Natural killer cell treated with Interleukin-12 subunit alpha and Interleukin-12 subunit beta and Interleukin-15 and Interleukin-18, amount 100 ng/mL, for 72 hours (primary cell): Measurements from ENCODE around the gene APOA1. TPM values are rescaled to one million over a fixed set of nuclear protein-coding genes. Genes with fewer than 3 reads are reported as not detected.
A peak's percentile ranks its signal among the peaks of the same experiment; 100 is the strongest.

Source experiments
- ATAC-seq, 2 donors: fragments of 150-1000 bp; cut with Tn5 transposase in 1 of 2; sonication (Bioruptor Pico), chemical (Tn5 transposase) in 1 of 2; 2 replicates each; pipeline ENCODE4 v1.10.0; 2021
- DNase-seq: peaks from one replicate; pipeline ENCODE4 v3.0.0; 2022; ENCODE audit warnings: low spot score
- H3K27ac Mint-ChIP-seq, 2 donors: 1 replicate in 1 of 2; 2 replicates in 1 of 2; pipeline ENCODE4 v1.8.0; 2022; ENCODE audit warnings: mixed read lengths in 2 of 2, mild to moderate bottlenecking in 1 of 2, moderate library complexity in 1 of 2
- H3K27me3 Mint-ChIP-seq, 2 donors: 1 replicate in 1 of 2; 2 replicates in 1 of 2; pipeline ENCODE4 v1.8.0; 2022; ENCODE audit warnings: mixed read lengths in 2 of 2
- H3K36me3 Mint-ChIP-seq: one replicate; pipeline ENCODE4 v1.8.0; 2022; ENCODE audit warnings: mixed read lengths
- H3K4me1 Mint-ChIP-seq, 2 donors: 1 replicate in 1 of 2; 2 replicates in 1 of 2; pipeline ENCODE4 v1.8.0; 2022; ENCODE audit warnings: low read depth in 2 of 2, mixed read lengths in 2 of 2, mild to moderate bottlenecking in 1 of 2
- H3K4me3 Mint-ChIP-seq: one replicate; pipeline ENCODE4 v1.8.0; 2022; ENCODE audit warnings: mixed read lengths
- H3K9me3 Mint-ChIP-seq: 2 replicates; pipeline ENCODE4 v1.8.0; 2022; ENCODE audit warnings: mixed read lengths
- total RNA-seq, 2 donors: library from RNA; stranded (reverse); gene quantifications; one replicate each; pipeline ENCODE4 v1.2.3, GENCODE V29; 2022

The APOA1 gene
- total RNA-seq, 2 donors from 2014 or later, result not detected

DNA sequence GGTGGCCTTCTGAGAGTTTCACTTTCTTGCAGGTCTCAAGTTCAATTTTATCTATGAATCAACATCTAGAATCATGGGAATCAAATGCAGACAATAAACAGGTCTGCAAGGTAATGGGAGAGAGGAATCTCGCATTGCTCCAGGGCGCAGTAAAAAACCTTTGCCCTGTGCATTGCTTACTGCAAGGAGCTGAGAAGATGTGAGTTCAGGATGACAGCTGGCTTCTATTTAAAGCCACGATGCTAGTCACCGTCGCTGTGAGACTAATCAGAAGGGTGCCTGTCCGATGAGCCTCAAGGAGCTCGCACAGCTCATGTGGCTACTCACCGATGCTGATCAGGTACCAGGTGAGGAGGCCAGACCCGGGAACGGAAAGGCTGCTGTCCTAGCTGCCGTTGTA, 30.2 kb upstream of the APOA1 start:
- DNase-seq, result no peak
- H3K36me3 Mint-ChIP-seq, result peaks cover 50% of the 10 kb centered on the region
- no peaks in the 10 kb centered on the region for H3K27me3 Mint-ChIP-seq
- no peak overlapping the region for H3K4me3 Mint-ChIP-seq
- H3K4me1 Mint-ChIP-seq, result peaks cover 16 to 23% of the 10 kb centered on the region in 2 donors
- no peaks in the 10 kb centered on the region for H3K9me3 Mint-ChIP-seq
- ATAC-seq, result no peak
- no peak overlapping the region for H3K27ac Mint-ChIP-seq

GRCh38 chr11:116866804-116867455, 29.5 kb upstream of the APOA1 start:
- H3K4me1 Mint-ChIP-seq, result peaks cover 16 to 23% of the 10 kb centered on the region in 2 donors
- DNase-seq, result no peak
- no peaks in the 10 kb centered on the region for H3K27me3 Mint-ChIP-seq
- H3K36me3 Mint-ChIP-seq, result peaks cover 51% of the 10 kb centered on the region
- no peak overlapping the region for H3K27ac Mint-ChIP-seq
- no peak overlapping the region for H3K4me3 Mint-ChIP-seq
- ATAC-seq, result no peak
- no peaks in the 10 kb centered on the region for H3K9me3 Mint-ChIP-seq

DNA sequence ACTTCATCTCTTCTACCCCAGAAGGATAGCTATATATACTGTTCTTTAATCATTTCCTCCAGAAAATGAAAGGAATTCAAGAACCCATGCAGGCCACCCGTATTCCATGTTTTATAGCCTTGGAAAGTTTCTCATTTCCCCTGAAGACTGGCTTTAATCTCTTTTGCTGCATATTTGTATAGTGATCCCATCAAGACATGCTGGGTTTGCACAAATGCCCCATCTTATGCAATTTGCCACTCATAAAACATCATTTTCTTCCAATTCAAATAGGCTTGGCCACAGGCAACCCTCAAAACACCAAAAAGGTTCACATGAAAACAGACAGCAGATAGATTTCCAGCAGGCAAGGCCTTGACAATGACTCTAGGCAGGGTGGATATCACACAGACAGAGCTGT, 28.3 kb upstream of the APOA1 start:
- no peak overlapping the region for H3K4me3 Mint-ChIP-seq
- no peak overlapping the region for H3K27ac Mint-ChIP-seq
- H3K4me1 Mint-ChIP-seq, result peaks cover 10 to 18% of the 10 kb centered on the region in 2 donors
- no peaks in the 10 kb centered on the region for H3K27me3 Mint-ChIP-seq
- peaks cover 45% of the 10 kb centered on the region for H3K36me3 Mint-ChIP-seq
- no peak for ATAC-seq
- DNase-seq, result no peak
- no peaks in the 10 kb centered on the region for H3K9me3 Mint-ChIP-seq

- no peak for DNase-seq
- H3K4me1 Mint-ChIP-seq, result peaks cover 5 to 8% of the 10 kb centered on the region in 2 donors
- H3K9me3 Mint-ChIP-seq, result no peaks in the 10 kb centered on the region
- no peak overlapping the region for H3K4me3 Mint-ChIP-seq
- ATAC-seq, result no peak
- peaks cover 42% of the 10 kb centered on the region for H3K36me3 Mint-ChIP-seq
- H3K27ac Mint-ChIP-seq, result no peak overlapping the region
- H3K27me3 Mint-ChIP-seq, result no peaks in the 10 kb centered on the region
Measured at GRCh38 chr11:116864531-116864930, 27.1 kb upstream of the APOA1 start.

- DNase-seq, result no peak
- no peaks in the 10 kb centered on the region for H3K27me3 Mint-ChIP-seq
- peaks cover 5 to 12% of the 10 kb centered on the region in 2 donors for H3K4me1 Mint-ChIP-seq
- H3K9me3 Mint-ChIP-seq, result no peaks in the 10 kb centered on the region
- ATAC-seq, result no peak
- H3K27ac Mint-ChIP-seq, result no peak overlapping the region
- H3K4me3 Mint-ChIP-seq, result no peak overlapping the region
- H3K36me3 Mint-ChIP-seq, result peaks cover 43% of the 10 kb centered on the region
Measured at GRCh38 chr11:116862951-116863350, 25.5 kb upstream of the APOA1 start.

DNA sequence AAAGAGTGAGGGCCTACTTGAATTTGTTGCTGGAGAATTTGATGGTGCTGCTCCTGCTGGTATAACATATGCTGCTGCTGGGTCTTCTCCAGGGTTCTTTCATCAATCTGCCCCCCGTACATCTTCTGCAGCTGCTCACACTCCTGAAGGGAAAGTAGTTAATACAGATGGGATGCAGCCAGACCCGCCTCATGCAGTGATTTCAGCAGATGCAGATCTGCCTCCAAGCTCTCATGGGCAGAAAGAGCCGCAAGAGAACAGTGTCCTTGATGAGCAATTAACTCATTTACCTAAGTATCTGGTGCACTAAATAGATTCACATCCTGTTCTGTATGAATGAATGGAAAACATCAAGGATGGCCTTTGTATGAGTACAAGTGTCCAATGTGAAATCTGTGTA, 24.8 kb upstream of the APOA1 start:
- H3K27me3 Mint-ChIP-seq, result no peaks in the 10 kb centered on the region
- H3K4me1 Mint-ChIP-seq, result peaks cover 5 to 13% of the 10 kb centered on the region in 2 donors
- ATAC-seq, result no peak
- DNase-seq, result no peak
- no peak overlapping the region for H3K4me3 Mint-ChIP-seq
- H3K27ac Mint-ChIP-seq, result peak overlapping the region in 1 of 2 donors; percentile 1
- peaks cover 40% of the 10 kb centered on the region for H3K36me3 Mint-ChIP-seq
- no peaks in the 10 kb centered on the region for H3K9me3 Mint-ChIP-seq

GRCh38 chr11:116861539-116861938, 24.1 kb upstream of the APOA1 start:
- no peak for DNase-seq
- Mint-ChIP-seq H3K27ac (peak overlapping the region in 1 of 2 donors; percentile 1), H3K27me3 (no peaks in the 10 kb centered on the region), H3K4me3 (no peak overlapping the region), H3K9me3 (no peaks in the 10 kb centered on the region), H3K4me1 (peaks cover 7 to 17% of the 10 kb centered on the region in 2 donors), H3K36me3 (peaks cover 37% of the 10 kb centered on the region)
- ATAC-seq, result no peak

DNA sequence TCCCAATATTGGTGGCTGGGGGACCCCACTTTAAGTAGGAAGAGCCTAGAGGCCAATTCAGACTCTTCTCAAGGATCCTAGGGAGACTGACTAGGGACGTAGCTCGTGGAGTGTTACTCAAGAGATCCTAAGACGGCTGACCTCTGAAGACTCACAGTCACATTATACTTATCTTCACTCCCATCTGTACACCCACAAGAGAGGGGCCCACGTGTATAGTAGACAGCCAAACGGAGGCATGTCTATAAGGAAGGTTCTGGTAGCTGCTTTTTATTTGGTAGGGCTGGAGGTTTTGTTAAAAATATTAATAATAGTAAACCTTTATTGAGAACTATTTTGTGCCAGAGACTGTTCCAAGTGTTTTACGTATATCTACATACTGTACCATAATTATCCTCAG, 22.9 kb upstream of the APOA1 start:
- ATAC-seq (no peak), DNase-seq (no peak)
- no peak overlapping the region for H3K27ac Mint-ChIP-seq
- no peaks in the 10 kb centered on the region for H3K9me3 Mint-ChIP-seq
- H3K4me1 Mint-ChIP-seq, result peaks cover 18 to 23% of the 10 kb centered on the region in 2 donors
- H3K27me3 Mint-ChIP-seq, result no peaks in the 10 kb centered on the region
- no peak overlapping the region for H3K4me3 Mint-ChIP-seq
- H3K36me3 Mint-ChIP-seq, result peaks cover 33% of the 10 kb centered on the region

DNA sequence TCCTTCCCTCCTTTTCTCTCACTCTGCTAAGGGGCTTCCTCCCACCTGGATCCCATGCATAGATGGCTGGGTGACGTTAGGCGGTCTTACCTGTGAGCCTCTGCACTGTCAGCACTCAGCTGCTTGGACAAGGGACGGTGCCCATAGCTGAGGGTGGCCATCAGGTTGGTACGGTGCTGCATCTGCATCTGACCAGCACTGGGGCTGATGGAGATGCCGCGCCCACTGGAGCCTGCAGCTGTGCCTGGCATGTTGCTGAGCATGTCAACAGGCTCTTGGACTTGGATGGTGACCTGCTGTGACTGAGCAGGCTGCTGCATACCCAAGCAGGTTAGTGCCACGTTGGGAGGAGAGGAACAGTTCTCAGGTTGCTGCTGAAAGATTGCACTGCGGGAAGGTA, 21.8 kb upstream of the APOA1 start:
- no peaks in the 10 kb centered on the region for H3K27me3 Mint-ChIP-seq
- ATAC-seq (no peak), DNase-seq (no peak)
- H3K4me1 Mint-ChIP-seq, result peaks cover 26 to 30% of the 10 kb centered on the region in 2 donors
- H3K27ac Mint-ChIP-seq, result no peak overlapping the region
- H3K4me3 Mint-ChIP-seq, result no peak overlapping the region
- peaks cover 31% of the 10 kb centered on the region for H3K36me3 Mint-ChIP-seq
- H3K9me3 Mint-ChIP-seq, result no peaks in the 10 kb centered on the region

DNA sequence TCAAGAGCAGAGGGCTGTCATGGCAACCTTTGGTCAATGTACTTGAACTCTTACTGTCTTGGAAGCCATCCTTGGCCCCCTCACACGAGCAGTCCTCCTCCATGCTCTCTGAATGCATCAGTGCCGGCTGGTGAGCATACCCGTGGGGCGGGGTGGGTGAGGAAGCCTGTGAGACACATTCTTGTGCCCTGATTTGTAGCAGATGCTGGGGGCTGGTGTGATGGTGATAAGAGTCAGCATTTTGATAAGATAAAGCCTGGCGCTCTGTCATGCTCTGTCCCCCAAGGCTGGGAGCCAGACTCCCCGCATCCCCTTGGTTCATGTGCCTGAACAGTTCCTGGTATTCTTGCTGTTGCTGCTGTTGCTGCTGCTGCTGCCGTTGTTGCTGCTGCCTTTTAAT, 20.5 kb upstream of the APOA1 start:
- H3K4me1 Mint-ChIP-seq, result peaks cover 38 to 42% of the 10 kb centered on the region in 2 donors
- ATAC-seq (no peak), DNase-seq (no peak)
- H3K4me3 Mint-ChIP-seq, result no peak overlapping the region
- no peak overlapping the region for H3K27ac Mint-ChIP-seq
- no peaks in the 10 kb centered on the region for H3K9me3 Mint-ChIP-seq
- no peaks in the 10 kb centered on the region for H3K27me3 Mint-ChIP-seq
- H3K36me3 Mint-ChIP-seq, result peaks cover 25% of the 10 kb centered on the region

GRCh38 chr11:116857316-116857715, 19.9 kb upstream of the APOA1 start:
- Mint-ChIP-seq H3K36me3 (peaks cover 25% of the 10 kb centered on the region), H3K9me3 (no peaks in the 10 kb centered on the region)

DNA sequence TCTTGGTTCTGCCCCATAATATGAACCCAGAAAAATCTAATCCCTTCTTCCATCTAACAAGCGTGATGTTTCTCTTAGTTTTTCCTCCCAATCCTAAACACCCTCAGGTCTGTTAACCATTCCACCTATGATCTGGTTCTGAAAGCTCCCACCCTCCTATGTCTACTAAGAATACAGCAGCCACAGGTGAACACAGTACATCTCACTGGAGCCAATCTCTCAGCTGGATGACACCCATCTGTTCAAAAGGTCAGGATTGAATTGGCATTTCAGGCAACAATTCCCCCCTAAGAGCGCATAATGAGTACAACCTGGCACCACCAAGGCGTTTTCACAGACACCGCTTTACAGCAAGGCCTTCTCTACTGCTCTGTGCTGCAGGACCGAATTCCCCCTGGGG, 19.0 kb upstream of the APOA1 start:
- no peaks in the 10 kb centered on the region for H3K9me3 Mint-ChIP-seq
- ATAC-seq, result no peak
- H3K27me3 Mint-ChIP-seq, result no peaks in the 10 kb centered on the region
- H3K27ac Mint-ChIP-seq, result peak overlapping the region; percentile 69 to 89
- peak overlapping the region; percentile 2 for H3K4me3 Mint-ChIP-seq
- peaks cover 48 to 54% of the 10 kb centered on the region in 2 donors for H3K4me1 Mint-ChIP-seq
- no peak for DNase-seq
- H3K36me3 Mint-ChIP-seq, result peaks cover 18% of the 10 kb centered on the region

More at GRCh38 chr11:116857316-116857715, 19.9 kb upstream of the APOA1 start:
- ATAC-seq, result no peak
- Mint-ChIP-seq H3K27me3 (no peaks in the 10 kb centered on the region), H3K4me3 (no peak overlapping the region), H3K4me1 (peaks cover 44 to 48% of the 10 kb centered on the region in 2 donors), H3K27ac (peak overlapping the region; percentile 69 to 89)
- DNase-seq, result no peak

- Mint-ChIP-seq H3K4me3 (peak overlapping the region; percentile 45), H3K27me3 (no peaks in the 10 kb centered on the region), H3K27ac (peak overlapping the region; percentile 69 to 89), H3K9me3 (no peaks in the 10 kb centered on the region), H3K36me3 (peaks cover 18% of the 10 kb centered on the region), H3K4me1 (peaks cover 55 to 59% of the 10 kb centered on the region in 2 donors)
- DNase-seq (no peak), ATAC-seq (no peak)
Measured at GRCh38 chr11:116855413-116855812, 18.0 kb upstream of the APOA1 start.

DNA sequence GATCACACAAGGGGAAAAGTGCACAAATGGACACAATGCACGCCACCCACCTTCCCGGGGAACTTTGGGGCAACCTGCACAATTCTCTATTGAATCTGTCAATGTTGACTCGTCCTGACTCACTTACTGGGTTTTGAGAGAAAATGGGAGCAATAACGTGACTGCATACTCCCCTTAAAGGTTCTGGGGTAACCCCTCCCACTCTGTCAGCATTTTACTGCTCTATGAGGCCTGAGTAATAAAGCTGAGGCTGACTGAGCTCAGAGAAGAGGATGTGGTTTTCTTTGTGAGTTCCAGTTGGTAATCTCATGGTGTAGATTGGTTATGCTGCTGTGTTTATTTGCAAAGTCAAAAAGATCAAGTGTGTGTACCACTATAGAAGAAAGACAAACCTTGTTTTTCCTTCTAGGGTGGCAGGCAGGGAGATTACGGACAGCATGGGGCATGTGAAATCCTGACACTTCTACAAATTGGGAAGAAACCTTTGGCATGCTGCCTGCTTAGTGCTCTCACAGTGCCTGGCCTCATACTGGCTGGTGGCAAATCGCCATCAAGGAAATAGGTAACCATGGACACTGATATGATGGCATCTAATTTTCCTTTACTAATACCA, 16.1 kb upstream of the APOA1 start:
- Mint-ChIP-seq H3K27ac (peak overlapping the region; percentile 84 to 89), H3K4me3 (peak overlapping the region; percentile 81), H3K27me3 (no peaks in the 10 kb centered on the region), H3K9me3 (no peaks in the 10 kb centered on the region), H3K36me3 (peaks cover 23% of the 10 kb centered on the region), H3K4me1 (peaks cover 64 to 66% of the 10 kb centered on the region in 2 donors)
- DNase-seq, result peak; percentile 75
- ATAC-seq, result peak; percentile 95 to 97
